Dermis blood vessel endothelial cell (primary cell): ENCODE results near the gene OLFM1. TPM values are rescaled to one million over a fixed set of nuclear protein-coding genes. Genes with fewer than 3 reads are reported as not detected.
"Not testable (repeated sequence)": the region's sequence is repeated elsewhere in the genome, so short reads cannot be mapped to it uniquely, and the experiment has no call there.

Experiments
- DNase-seq: peaks from one replicate; pipeline ENCODE4 v3.0.0; 2010
- total RNA-seq: library from RNA; depleted of rRNA; stranded (reverse); fragments of >200 nt; gene quantifications from 2 replicates; pipeline ENCODE4 v1.2.3, GENCODE V29; 2014

The OLFM1 gene
- total RNA-seq, 1 donor from 2014 or later = 17.2 TPM

DNA sequence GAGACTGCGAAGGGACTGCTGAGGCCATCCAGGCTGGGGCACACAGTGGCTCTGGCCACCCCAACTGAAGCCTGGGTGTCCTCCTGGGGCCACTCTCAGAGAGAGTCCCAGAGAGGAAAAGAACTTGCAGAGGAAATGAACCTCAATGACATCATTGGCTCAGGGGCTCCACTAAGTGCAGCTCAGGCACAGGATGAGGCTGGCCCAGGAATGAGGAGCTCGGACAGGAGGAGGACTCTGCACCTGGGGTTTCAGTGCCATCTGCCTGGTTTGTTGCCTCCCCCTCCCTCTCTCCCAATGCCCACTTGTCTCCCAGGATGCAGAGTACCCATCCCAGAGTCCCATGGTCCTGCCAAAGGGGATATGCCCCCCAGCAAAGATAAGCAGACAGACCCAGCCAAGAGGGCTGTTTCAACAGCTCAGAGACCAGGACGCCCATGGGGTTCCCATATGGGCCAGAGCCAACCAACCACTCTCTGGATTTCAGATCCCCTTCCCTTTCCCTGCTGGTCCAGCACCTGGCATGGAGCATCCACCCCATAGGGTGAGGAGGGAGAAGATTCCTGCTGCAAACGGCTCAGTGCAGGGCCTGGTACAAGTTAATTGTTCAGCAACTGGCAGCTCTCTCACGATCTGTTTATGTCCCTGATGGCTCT, 26.9 kb upstream of the OLFM1 start:
- no peak for DNase-seq

GRCh38 chr9:135061441-135061840, 26.0 kb upstream of the OLFM1 start:
- no peak for DNase-seq

- DNase-seq = no peak
These were observed 25.2 kb upstream of the OLFM1 start for GRCh38 chr9:135062254-135062653.

- not testable (repeated sequence) for DNase-seq
These were observed 24.0 kb upstream of the OLFM1 start for GRCh38 chr9:135063466-135063865.

GRCh38 chr9:135063888-135064287, 23.6 kb upstream of the OLFM1 start:
- DNase-seq = not testable (repeated sequence)

- DNase-seq = no peak
These were observed 22.3 kb upstream of the OLFM1 start for GRCh38 chr9:135065151-135065550.

DNA sequence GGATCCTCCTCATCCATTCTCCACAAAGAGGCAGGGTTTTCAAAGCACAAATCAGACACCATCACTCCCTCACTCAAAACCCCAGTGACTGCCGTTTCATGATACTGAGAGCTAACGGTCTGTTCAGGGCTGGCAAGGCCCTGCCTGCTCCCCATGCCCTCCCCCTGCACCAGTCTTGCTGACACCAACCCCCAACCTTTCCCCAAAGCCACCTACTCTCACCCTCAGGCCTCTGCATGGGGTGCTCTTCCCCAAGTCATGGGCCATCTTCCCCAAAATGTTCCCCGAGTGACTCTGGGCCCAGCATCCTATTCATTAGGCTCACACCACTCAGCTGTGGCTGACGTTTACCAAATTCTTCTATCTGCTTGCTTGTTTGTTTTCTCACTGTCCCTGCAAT, 21.7 kb upstream of the OLFM1 start:
- DNase-seq = no peak

DNA sequence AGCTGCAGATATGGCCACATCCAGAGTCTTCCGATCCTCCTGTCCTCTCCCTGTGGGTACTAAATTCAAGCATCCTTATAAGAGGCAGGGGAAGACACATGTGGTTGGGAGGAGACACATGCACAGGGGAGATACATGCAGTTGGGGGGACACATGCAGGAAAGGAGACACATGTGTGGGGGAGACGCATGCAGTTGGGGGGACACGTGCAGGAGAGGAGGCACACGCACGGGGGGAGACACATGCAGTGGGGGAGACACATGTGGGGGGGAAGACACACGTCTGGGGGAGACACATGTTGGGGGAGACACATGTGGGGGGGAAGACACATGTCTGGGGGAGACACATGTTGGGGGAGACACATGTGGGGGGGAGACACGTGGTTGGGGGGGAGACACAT, 21.2 kb upstream of the OLFM1 start:
- no peak for DNase-seq

DNA sequence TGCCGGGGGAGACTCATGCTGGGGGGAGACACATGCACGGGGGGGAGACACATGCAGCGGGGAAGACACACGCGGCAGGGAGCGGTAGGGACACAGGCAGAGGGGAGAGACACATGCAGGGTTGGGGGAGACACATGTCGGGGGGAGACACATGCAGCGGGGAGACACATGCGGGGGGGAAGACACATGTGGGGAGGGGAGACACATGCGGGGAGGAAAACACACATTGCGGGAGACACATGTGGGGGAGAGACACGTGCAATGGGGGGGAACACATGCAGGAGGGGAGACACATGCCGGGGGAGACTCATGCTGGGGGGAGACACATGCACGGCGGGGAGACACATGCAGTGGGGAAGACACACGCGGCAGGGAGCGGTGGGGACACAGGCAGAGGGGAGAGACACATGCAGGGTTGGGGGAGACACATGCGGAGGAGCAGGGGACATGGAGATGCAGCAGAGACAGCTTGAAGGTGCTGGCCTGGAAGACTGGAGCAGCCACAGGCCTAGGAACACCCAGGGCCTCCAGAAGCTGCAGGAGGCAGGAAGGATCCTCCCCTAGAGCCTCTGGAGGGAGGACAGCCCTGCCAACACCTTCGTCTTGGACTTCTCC, 20.3 kb upstream of the OLFM1 start:
- no peak for DNase-seq

- no peak for DNase-seq
These were observed 18.6 kb upstream of the OLFM1 start for GRCh38 chr9:135068776-135069415.

DNA sequence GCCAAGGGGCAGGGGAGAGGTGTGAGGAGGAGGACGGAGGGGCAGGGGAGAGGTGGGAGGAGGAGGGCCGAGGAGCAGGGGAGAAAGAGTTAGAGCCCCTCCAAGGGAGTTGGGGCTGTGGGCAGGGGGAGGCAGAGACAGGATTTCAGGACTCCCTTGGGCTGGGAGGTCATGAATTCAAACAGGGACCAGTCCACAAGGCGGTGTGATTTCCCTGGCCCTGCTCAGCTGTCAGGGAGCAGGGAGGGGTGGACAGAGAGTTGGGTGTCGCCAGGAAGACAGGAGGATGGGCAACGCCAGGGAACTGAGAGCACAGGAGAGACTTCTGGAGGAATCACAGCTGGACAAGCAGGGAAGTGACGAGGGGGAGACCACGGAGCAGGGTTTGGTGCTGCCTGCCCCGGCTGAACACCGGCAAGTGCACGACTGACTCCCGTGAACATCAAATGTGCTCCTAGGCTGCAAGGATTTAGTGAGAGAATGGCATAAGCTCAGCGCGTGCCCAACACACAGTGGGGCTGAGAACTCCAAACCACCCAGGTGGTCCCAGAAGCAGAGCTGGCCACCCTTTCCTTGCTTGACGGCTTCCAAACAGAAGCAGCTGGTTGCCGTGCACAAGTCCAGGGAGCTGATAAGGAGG, 17.8 kb upstream of the OLFM1 start:
- DNase-seq = no peak

- DNase-seq = no peak
These were observed 17.1 kb upstream of the OLFM1 start for GRCh38 chr9:135070198-135070951.

GRCh38 chr9:135070964-135071735, 16.3 kb upstream of the OLFM1 start:
- no peak for DNase-seq

- no peak for DNase-seq
These were observed 14.3 kb upstream of the OLFM1 start for GRCh38 chr9:135073081-135073740.

DNA sequence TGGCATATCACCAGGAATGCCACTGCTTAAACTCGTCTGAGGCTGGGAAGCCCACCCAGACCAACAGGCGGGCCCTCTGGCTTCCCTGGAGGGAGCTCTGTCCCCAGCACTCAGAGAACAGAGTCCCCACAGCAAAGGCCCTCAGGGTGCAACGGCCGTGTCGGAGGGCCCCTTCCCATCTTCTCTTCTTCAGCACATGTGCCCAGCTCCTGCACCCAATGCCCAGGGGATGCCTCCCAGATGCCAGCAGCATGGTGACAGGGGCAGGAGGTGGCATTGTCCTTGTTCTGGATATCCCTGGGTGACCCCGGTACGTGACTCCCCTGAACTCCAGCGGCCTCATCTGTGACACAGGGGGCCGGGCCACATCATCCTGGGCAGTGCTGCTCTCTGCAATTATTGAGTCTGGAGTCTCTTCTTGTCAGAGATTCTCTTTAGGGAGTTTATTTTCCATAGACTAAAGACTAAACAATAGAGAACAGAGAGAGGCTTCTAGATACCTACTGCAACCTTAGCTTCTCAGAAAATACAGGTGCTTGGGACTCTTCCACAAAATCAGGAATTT, 13.6 kb upstream of the OLFM1 start:
- DNase-seq = no peak

DNA sequence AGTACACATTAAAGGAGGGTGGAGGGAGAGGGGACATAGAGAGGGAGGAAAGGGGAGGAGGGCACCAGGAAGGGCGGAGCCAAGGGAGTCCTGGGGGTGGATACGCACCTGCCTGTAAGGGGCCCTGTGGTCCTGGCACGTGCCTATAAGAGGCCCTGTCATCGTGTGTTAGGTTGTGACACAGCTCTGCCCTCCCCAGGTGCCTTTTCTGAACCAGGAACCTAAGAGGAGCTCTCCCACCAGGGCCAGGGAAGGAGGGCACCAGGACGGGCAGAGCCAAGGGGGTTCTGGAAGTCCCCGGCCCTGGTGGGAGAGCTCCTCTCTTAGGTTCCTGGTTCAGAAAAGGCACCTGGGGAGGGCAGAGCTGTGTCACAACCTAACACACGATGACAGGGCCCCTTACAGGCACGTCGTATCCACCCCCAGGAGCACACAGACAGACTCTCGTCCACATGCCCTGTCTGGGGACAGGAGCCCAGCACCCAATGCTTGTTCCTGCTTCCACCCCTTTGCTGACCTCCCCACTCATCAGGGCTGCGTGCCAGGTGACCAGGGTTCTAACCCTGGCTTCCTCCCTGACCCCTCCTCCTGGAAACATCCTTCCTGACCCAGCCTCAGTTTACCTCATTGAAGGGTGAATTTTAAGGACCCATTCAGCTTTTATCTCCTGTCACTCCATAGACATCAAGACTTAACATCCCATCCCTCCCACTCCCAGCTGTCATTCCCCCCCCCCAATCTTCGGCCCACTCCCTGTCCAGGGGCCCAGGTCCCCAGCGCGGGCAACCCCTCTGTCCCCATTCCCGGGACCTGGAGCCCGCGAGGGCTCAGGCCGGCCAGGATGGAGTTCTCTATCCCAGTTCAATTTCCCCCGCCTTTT, 12.9 kb upstream of the OLFM1 start:
- DNase-seq = no peak

- DNase-seq = peak; percentile 4
These were observed 12.0 kb upstream of the OLFM1 start for GRCh38 chr9:135075234-135076142.

GRCh38 chr9:135076143-135076875, 11.2 kb upstream of the OLFM1 start:
- DNase-seq = no peak
